ENCODE results near the gene NUDT16. TPM values are rescaled to one million over a fixed set of nuclear protein-coding genes. Genes with fewer than 3 reads are reported as not detected.

Gene NUDT16
- polyA plus RNA-seq, result 33.0 TPM
- long read RNA-seq, donor 1, full-length matches to known transcripts, result 8 of 8 reads
- long read RNA-seq, donor 1, partial matches to known transcripts, result 0 of 8 reads
- long read RNA-seq, donor 1, other reads (novel, unspliced or antisense), result 0 of 8 reads
- long read RNA-seq, donor 2, full-length matches to known transcripts, result 33 of 43 reads
- long read RNA-seq, donor 2, partial matches to known transcripts, result 10 of 43 reads
- long read RNA-seq, donor 2, other reads (novel, unspliced or antisense), result 0 of 43 reads
- long read RNA-seq, donor 3, result 0 reads
- long read RNA-seq, donor 4, result 0 reads
- long read RNA-seq, donor 5, full-length matches to known transcripts, result 12 of 12 reads
- long read RNA-seq, donor 5, partial matches to known transcripts, result 0 of 12 reads
- long read RNA-seq, donor 5, other reads (novel, unspliced or antisense), result 0 of 12 reads
- long read RNA-seq, donor 6, full-length matches to known transcripts, result 20 of 49 reads
- long read RNA-seq, donor 6, partial matches to known transcripts, result 29 of 49 reads
- long read RNA-seq, donor 6, other reads (novel, unspliced or antisense), result 0 of 49 reads
- long read RNA-seq, donor 7, full-length matches to known transcripts, result 6 of 6 reads
- long read RNA-seq, donor 7, partial matches to known transcripts, result 0 of 6 reads
- long read RNA-seq, donor 7, other reads (novel, unspliced or antisense), result 0 of 6 reads
- long read RNA-seq, donor 8, full-length matches to known transcripts, result 18 of 25 reads
- long read RNA-seq, donor 8, partial matches to known transcripts, result 7 of 25 reads
- long read RNA-seq, donor 8, other reads (novel, unspliced or antisense), result 0 of 25 reads
- long read RNA-seq, donor 9, full-length matches to known transcripts, result 22 of 28 reads
- long read RNA-seq, donor 9, partial matches to known transcripts, result 6 of 28 reads
- long read RNA-seq, donor 9, other reads (novel, unspliced or antisense), result 0 of 28 reads
- long read RNA-seq, donor 10, full-length matches to known transcripts, result 24 of 43 reads
- long read RNA-seq, donor 10, partial matches to known transcripts, result 19 of 43 reads
- long read RNA-seq, donor 10, other reads (novel, unspliced or antisense), result 0 of 43 reads
- long read RNA-seq, donor 11, full-length matches to known transcripts, result 16 of 29 reads
- long read RNA-seq, donor 11, partial matches to known transcripts, result 13 of 29 reads
- long read RNA-seq, donor 11, other reads (novel, unspliced or antisense), result 0 of 29 reads

DNA sequence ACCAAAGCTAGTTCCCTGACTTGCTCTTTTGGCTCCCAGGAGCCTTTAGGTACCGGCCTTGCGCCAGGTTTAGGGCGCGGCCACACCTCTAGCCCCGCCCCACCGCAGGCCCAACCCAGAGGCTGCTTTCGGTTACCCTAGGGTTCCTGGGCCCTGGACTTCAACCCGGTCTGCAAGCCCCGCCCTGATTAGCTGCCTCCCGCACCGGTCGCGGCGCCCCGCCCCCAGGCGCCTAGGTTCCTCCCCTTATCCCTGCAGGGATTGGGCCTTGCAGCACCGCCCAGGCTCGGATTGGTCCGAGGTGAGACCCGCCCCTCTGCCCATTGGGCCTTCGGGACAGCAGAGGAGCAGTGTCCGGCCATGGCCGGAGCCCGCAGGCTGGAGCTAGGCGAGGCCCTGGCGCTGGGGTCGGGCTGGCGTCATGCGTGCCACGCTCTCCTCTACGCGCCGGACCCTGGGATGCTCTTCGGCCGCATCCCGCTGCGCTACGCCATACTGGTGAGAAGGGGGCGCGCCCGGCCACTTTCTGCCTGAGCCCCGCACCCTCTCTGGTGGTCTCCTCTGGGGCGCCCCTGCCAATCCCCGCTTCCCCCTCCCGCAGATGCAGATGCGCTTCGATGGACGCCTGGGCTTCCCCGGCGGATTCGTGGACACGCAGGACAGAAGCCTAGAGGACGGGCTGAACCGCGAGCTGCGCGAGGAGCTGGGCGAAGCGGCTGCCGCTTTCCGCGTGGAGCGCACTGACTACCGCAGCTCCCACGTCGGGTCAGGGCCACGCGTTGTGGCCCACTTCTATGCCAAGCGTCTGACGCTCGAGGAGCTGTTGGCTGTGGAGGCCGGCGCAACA is at the start of gene NUDT16:
Gene NUDT16 (plus strand): TSS at position 330 of the 847 bp plus-strand sequence. CDS start 31 bp downstream, at position 361.
- H3K36me3 ChIP-seq (ENCODE audit: control insufficient read depth, insufficient read depth, low read length), result peaks cover 20% of the 10 kb centered on the region
- no peaks in the 10 kb centered on the region for H3K27me3 ChIP-seq (ENCODE audit: control insufficient read depth, insufficient read depth, low read length)
- WGBS (ENCODE audit: insufficient coverage, low lambda C conversion rate), result no CpG with 5 or more reads among the region's 73 CpGs
- peak within 1 kb of the TSS; percentile 82 for H3K4me3 ChIP-seq (ENCODE audit: low read length)
- H3K27ac ChIP-seq (ENCODE audit: low read length), result peak within 1 kb of the TSS; percentile 71
- DNase-seq, result peak; percentile 99 to 100
- peaks cover 25% of the 10 kb centered on the region for H3K4me1 ChIP-seq (ENCODE audit: control insufficient read depth, insufficient read depth, low read length)
- no peaks in the 10 kb centered on the region for H3K9me3 ChIP-seq (ENCODE audit: control insufficient read depth, low read depth, low read length)

DNA sequence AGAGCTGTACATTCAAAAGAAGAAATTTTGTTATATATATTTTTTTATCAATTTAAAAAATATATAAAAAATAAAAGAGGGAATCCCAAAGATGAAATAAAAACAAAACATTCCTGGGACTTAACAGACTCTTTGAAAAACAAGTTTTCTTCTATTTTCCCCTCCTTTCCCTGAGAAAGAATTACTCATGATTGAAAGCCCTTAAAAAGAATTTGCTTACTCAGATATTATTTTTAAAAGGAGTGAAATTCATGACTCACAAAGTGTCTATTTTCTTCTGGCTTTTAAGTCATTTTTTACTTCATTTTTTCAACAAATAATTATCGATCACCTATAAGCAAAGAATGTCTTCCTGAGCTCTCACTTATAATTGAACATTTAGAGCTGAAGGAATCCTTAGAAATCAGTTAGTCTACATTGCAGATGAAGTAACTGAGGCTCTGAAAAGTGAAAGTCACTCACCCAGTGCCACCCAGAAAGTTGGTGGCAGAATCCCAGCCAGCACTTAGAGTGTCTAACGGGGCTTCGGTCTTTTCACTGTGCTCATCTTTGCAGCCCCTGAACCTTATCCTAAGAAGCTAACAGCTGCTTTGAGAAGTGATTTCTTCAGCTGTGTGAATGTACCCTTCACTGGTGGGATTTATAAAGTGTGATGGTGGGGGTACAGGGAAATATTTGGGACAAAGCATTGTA is 42.5 kb upstream of the NUDT16 start:
- 100% methylated on average over 1 of the region's 3 CpGs for WGBS (ENCODE audit: insufficient coverage, low lambda C conversion rate)
- no peaks in the 10 kb centered on the region for H3K4me1 ChIP-seq (ENCODE audit: control insufficient read depth, insufficient read depth, low read length)
- H3K27ac ChIP-seq (ENCODE audit: low read length), result no peak overlapping the region
- no peak for DNase-seq
- H3K27me3 ChIP-seq (ENCODE audit: control insufficient read depth, insufficient read depth, low read length), result no peaks in the 10 kb centered on the region
- H3K36me3 ChIP-seq (ENCODE audit: control insufficient read depth, insufficient read depth, low read length), result no peaks in the 10 kb centered on the region
- no peak overlapping the region for H3K4me3 ChIP-seq (ENCODE audit: low read length)
- H3K9me3 ChIP-seq (ENCODE audit: control insufficient read depth, low read depth, low read length), result peaks cover 5% of the 10 kb centered on the region

DNA sequence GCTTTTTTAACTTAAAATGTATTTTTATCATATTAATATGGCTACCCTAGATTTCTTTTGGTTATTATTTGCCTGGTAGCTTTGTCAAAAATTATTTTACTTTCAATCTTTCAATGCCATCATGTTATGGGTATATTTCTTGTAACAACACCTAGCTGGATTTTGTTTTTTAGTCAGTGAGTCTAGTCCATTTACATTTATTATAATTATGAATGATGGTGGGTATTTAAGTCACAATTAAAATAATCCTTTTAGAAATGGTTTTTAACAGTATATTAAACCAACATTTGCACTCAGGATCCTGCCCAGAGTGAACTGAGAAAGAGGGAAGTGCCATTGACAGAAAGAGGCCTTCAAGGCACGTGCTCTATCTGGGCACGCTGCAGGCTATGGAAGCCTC is 39.8 kb upstream of the NUDT16 start:
- Histone ChIP-seq H3K9me3 (ENCODE audit: control insufficient read depth, low read depth, low read length) (peaks cover 5% of the 10 kb centered on the region), H3K4me3 (ENCODE audit: low read length) (no peak overlapping the region), H3K4me1 (ENCODE audit: control insufficient read depth, insufficient read depth, low read length) (no peaks in the 10 kb centered on the region), H3K27ac (ENCODE audit: low read length) (no peak overlapping the region), H3K27me3 (ENCODE audit: control insufficient read depth, insufficient read depth, low read length) (no peaks in the 10 kb centered on the region), H3K36me3 (ENCODE audit: control insufficient read depth, insufficient read depth, low read length) (no peaks in the 10 kb centered on the region)
- DNase-seq, result no peak
- no CpG with 5 or more reads among the region's 2 CpGs for WGBS (ENCODE audit: insufficient coverage, low lambda C conversion rate)

DNA sequence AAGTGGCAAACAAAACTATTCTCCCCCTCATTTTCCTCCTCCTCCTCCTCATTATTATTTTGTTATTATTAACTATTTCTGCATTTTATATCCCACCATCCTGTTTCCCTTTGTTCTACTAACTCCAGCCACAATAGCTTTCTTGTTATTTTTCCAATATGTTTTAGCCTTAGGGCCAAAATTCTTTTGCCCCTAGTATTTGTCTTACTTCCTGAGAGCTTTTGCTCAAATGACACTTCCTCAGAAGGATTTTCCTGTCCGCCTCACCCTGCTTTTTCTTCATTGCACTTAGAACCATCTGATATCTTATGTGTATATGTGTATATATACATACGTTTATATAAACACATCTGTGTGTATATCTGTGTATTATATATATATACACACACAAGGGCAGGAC is 32.7 kb upstream of the NUDT16 start:
- Histone ChIP-seq H3K27me3 (ENCODE audit: control insufficient read depth, insufficient read depth, low read length) (no peaks in the 10 kb centered on the region), H3K4me1 (ENCODE audit: control insufficient read depth, insufficient read depth, low read length) (no peaks in the 10 kb centered on the region), H3K4me3 (ENCODE audit: low read length) (no peak overlapping the region), H3K27ac (ENCODE audit: low read length) (no peak overlapping the region), H3K9me3 (ENCODE audit: control insufficient read depth, low read depth, low read length) (no peaks in the 10 kb centered on the region), H3K36me3 (ENCODE audit: control insufficient read depth, insufficient read depth, low read length) (no peaks in the 10 kb centered on the region)
- DNase-seq, result no peak
- no CpG with 5 or more reads among the region's 2 CpGs for WGBS (ENCODE audit: insufficient coverage, low lambda C conversion rate)

DNA sequence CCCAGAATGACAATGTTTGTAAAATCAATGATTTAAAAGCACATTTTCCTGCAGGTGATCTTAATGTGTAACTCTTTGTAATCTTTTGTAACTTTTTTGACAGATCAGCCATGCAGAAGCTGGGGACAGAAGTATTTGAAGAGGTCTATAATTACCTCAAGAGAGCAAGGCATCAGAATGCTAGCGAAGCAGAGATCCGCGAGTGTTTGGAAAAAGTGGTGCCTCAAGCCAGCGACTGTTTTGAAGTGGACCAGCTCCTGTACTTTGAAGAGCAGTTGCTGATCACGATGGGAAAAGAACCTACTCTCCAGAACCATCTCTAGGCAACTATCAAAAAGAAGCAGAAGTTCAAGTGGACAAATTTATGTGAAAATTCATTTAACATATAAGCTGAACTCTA is 32.1 kb upstream of the NUDT16 start:
- WGBS (ENCODE audit: insufficient coverage, low lambda C conversion rate), result no CpG with 5 or more reads among the region's 5 CpGs
- DNase-seq, result no peak
- Histone ChIP-seq H3K27me3 (ENCODE audit: control insufficient read depth, insufficient read depth, low read length) (no peaks in the 10 kb centered on the region), H3K4me1 (ENCODE audit: control insufficient read depth, insufficient read depth, low read length) (no peaks in the 10 kb centered on the region), H3K4me3 (ENCODE audit: low read length) (no peak overlapping the region), H3K27ac (ENCODE audit: low read length) (no peak overlapping the region), H3K9me3 (ENCODE audit: control insufficient read depth, low read depth, low read length) (no peaks in the 10 kb centered on the region), H3K36me3 (ENCODE audit: control insufficient read depth, insufficient read depth, low read length) (no peaks in the 10 kb centered on the region)

DNA sequence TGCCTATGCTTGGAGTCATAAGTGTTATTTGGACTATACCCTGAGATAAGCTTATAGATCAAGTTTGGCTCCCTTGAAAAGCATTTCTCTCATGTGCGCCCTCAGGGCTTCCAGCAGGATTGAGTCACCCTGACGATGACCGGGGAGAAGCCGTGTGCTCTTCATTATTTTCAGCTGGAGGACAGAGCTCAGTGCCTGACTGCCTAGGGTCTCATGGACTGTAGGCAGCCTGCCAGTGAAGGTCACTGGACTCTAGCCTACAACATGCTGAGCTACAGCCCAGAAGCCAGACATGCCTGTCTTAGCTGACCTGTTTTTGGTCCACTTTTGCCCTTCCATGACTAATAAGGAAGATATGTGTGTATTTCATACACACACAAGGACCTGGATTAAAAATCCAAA is 31.6 kb upstream of the NUDT16 start:
- Histone ChIP-seq H3K4me3 (ENCODE audit: low read length) (no peak overlapping the region), H3K4me1 (ENCODE audit: control insufficient read depth, insufficient read depth, low read length) (no peaks in the 10 kb centered on the region), H3K27ac (ENCODE audit: low read length) (no peak overlapping the region), H3K27me3 (ENCODE audit: control insufficient read depth, insufficient read depth, low read length) (no peaks in the 10 kb centered on the region), H3K9me3 (ENCODE audit: control insufficient read depth, low read depth, low read length) (no peaks in the 10 kb centered on the region), H3K36me3 (ENCODE audit: control insufficient read depth, insufficient read depth, low read length) (no peaks in the 10 kb centered on the region)
- WGBS (ENCODE audit: insufficient coverage, low lambda C conversion rate), result no CpG with 5 or more reads among the region's 4 CpGs
- DNase-seq, result no peak

DNA sequence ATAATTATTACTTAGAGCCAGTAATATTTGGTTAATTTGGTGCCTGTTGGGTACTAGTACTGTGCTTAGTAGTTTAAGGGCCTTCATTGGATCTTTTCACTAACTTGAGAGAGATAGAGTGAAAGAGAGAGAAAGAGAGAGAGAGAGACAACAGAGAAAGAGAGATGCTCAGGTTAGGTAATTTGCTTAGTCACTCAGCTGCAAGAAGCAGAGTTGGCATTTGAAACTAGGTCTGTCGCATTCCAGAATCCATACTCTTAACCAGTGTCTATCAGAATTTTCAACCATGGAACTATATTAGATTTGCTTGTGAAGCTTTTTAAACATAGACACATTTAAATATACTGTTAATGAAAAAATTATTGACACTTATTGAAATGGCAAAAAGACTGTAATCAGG is 31.1 kb upstream of the NUDT16 start:
- H3K4me1 ChIP-seq (ENCODE audit: control insufficient read depth, insufficient read depth, low read length), result no peaks in the 10 kb centered on the region
- no peak overlapping the region for H3K4me3 ChIP-seq (ENCODE audit: low read length)
- H3K9me3 ChIP-seq (ENCODE audit: control insufficient read depth, low read depth, low read length), result no peaks in the 10 kb centered on the region
- no peak for DNase-seq
- H3K27me3 ChIP-seq (ENCODE audit: control insufficient read depth, insufficient read depth, low read length), result no peaks in the 10 kb centered on the region
- no peaks in the 10 kb centered on the region for H3K36me3 ChIP-seq (ENCODE audit: control insufficient read depth, insufficient read depth, low read length)
- no peak overlapping the region for H3K27ac ChIP-seq (ENCODE audit: low read length)
- WGBS (ENCODE audit: insufficient coverage, low lambda C conversion rate), result no CpG with 5 or more reads among the region's 1 CpG

DNA sequence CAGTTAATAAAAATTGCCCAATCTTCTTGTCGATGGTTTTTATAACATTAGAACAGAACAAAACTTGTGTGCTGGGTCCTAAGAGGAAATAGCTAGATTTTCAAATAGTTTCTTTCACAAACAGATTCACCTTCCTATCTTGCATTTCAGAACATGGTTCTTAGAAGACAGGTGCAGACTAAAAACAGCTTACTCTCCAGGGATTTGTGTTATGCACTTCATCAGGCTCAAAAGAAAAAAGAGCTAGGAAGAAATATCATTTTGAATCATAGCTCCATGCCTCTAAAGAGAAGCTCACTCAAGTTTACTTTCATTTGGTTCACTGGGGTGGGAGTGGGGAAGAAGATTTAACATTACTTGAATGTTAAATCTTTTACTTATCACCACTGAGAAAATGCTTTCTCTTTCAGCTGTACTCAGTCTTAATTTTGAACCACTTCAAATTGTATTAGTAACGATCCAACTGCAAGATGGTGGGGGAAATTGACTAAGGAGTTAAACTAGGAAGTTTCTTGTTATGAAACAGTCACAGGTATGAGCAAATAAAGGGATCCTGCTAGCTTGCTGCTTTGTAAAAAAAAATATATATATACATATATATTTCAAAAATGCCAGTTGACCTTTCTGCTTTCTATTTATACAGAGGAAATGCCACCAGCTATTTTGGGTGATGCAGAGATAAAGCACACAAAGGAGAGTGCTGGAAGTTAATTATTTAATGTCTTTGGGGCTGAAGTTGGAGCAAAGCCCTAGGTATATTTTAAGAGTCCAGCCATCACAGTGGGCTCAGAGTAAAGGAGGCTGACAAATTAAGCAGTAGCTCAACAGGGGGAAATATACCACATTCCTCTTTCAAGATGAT is 28.3 kb upstream of the NUDT16 start:
- Histone ChIP-seq H3K27me3 (ENCODE audit: control insufficient read depth, insufficient read depth, low read length) (no peaks in the 10 kb centered on the region), H3K9me3 (ENCODE audit: control insufficient read depth, low read depth, low read length) (no peaks in the 10 kb centered on the region), H3K4me3 (ENCODE audit: low read length) (no peak overlapping the region), H3K27ac (ENCODE audit: low read length) (no peak overlapping the region), H3K4me1 (ENCODE audit: control insufficient read depth, insufficient read depth, low read length) (no peaks in the 10 kb centered on the region), H3K36me3 (ENCODE audit: control insufficient read depth, insufficient read depth, low read length) (no peaks in the 10 kb centered on the region)
- no peak for DNase-seq
- no CpG with 5 or more reads among the region's 2 CpGs for WGBS (ENCODE audit: insufficient coverage, low lambda C conversion rate)

DNA sequence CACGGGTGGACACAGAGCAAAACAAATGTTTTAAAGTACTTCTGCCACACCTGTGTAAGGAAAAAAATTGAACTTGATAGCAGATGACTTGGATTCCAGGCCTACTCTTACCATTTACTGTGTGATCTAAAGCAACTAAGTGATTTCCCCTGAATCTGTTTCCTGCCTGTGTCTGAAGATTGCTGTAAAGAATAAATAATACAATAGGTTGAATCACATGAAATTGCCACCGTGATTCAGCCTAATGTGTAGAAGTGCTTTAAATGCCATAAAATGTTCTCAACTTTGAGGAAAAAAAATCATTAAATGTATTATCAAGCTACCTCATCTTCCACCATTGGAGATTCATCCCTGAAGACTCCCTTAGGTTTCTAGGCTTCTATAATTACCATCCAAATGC is 27.6 kb upstream of the NUDT16 start:
- no peaks in the 10 kb centered on the region for H3K4me1 ChIP-seq (ENCODE audit: control insufficient read depth, insufficient read depth, low read length)

More for the DNA sequence above, 27.6 kb upstream of the NUDT16 start:
- Histone ChIP-seq H3K27ac (ENCODE audit: low read length) (no peak overlapping the region), H3K36me3 (ENCODE audit: control insufficient read depth, insufficient read depth, low read length) (no peaks in the 10 kb centered on the region), H3K4me3 (ENCODE audit: low read length) (no peak overlapping the region), H3K9me3 (ENCODE audit: control insufficient read depth, low read depth, low read length) (no peaks in the 10 kb centered on the region), H3K27me3 (ENCODE audit: control insufficient read depth, insufficient read depth, low read length) (no peaks in the 10 kb centered on the region)
- WGBS (ENCODE audit: insufficient coverage, low lambda C conversion rate), result 88% methylated on average over 1 of the region's 2 CpGs
- DNase-seq, result no peak
